HEK293 (cell line): ENCODE measurements around the gene CDCA5.

Experiments used
- CTCF ChIA-PET: fragments of 350-600 bp; formaldehyde crosslinking; extraction: SDS; loops from one replicate; lab custom pipeline; 2021; ENCODE audit warnings: antibody characterized with exemption; lab: Yijun Ruan, JAX
- POLR2A ChIA-PET: fragments of 300-600 bp; formaldehyde crosslinking; extraction: SDS; loops from one replicate; lab custom pipeline; 2020; ENCODE audit warnings: antibody characterized with exemption, inconsistent platforms; lab: Yijun Ruan, JAX
- H3K27ac ChIP-seq: fragments of 200-500 bp; sonication (Bioruptor generic); 2 replicates; pipeline ENCODE4 v1.5.1; 2014; ENCODE audit warnings: low read depth, low read length, control low read depth, inconsistent platforms; ENCODE audit errors: extremely low read depth
- H3K36me3 ChIP-seq, 2 experiments: fragments of 200-500 bp in 1 of 2; sonication (Bioruptor generic) in 1 of 2; 1 replicate in 1 of 2; 2 replicates in 1 of 2; pipeline ENCODE4 v1.5.1; 2014 to 2017; ENCODE audit warnings: inconsistent platforms in 2 of 2, low read length in 2 of 2; ENCODE audit not compliant: control insufficient read depth in 2 of 2, insufficient read depth in 1 of 2
- H3K4me1 ChIP-seq: fragments of 200-500 bp; sonication (Bioruptor generic); 2 replicates; pipeline ENCODE4 v1.5.1; 2014; ENCODE audit warnings: mild to moderate bottlenecking, low read length, inconsistent platforms; ENCODE audit not compliant: control insufficient read depth, insufficient read depth
- H3K4me3 ChIP-seq: 2 replicates; pipeline ENCODE4 v1.5.1; 2011; ENCODE audit warnings: low read depth, mild to moderate bottlenecking, control low read depth, low read length, moderate library complexity
- H3K9me3 ChIP-seq: fragments of 200-500 bp; sonication (Bioruptor generic); 2 replicates; pipeline ENCODE4 v1.5.1; 2014; ENCODE audit warnings: low read depth, low read length, inconsistent platforms; ENCODE audit not compliant: control insufficient read depth, insufficient read depth
- EGR2 ChIP-seq: fragments of 450-650 bp; formaldehyde crosslinking; IDR thresholded peaks from 2 replicates; pipeline ENCODE4 v1.5.1; 2016; ENCODE audit warnings: low read depth, missing biosample characterization, missing genetic modification characterization
- FEZF1 ChIP-seq: fragments of 450-650 bp; formaldehyde crosslinking; IDR thresholded peaks from 2 replicates; pipeline ENCODE4 v1.5.1; 2016; ENCODE audit warnings: missing biosample characterization, missing genetic modification characterization
- GLIS2 ChIP-seq: fragments of 450-650 bp; formaldehyde crosslinking; IDR thresholded peaks from 2 replicates; pipeline ENCODE4 v1.5.1; 2016; ENCODE audit warnings: missing biosample characterization, missing genetic modification characterization
- HOXA7 ChIP-seq: sonication (generic); formaldehyde crosslinking; IDR thresholded peaks from 2 replicates; pipeline ENCODE4 v1.8.1; 2022; ENCODE audit warnings: missing genetic modification reagents, borderline replicate concordance
- KLF1 ChIP-seq: fragments of 450-650 bp; formaldehyde crosslinking; IDR thresholded peaks from 2 replicates; pipeline ENCODE4 v1.5.1; 2016; ENCODE audit warnings: missing biosample characterization, missing genetic modification characterization
- OSR2 ChIP-seq: fragments of 450-650 bp; formaldehyde crosslinking; IDR thresholded peaks from 2 replicates; pipeline ENCODE4 v1.5.1; 2016; ENCODE audit warnings: missing biosample characterization, missing genetic modification characterization
- PRDM4 ChIP-seq: fragments of 450-650 bp; formaldehyde crosslinking; IDR thresholded peaks from 2 replicates; pipeline ENCODE4 v1.5.1; 2017; ENCODE audit warnings: missing biosample characterization, missing genetic modification characterization
- SP3 ChIP-seq: fragments of 450-650 bp; formaldehyde crosslinking; IDR thresholded peaks from 2 replicates; pipeline ENCODE4 v1.5.1; 2016; ENCODE audit warnings: missing biosample characterization, missing genetic modification characterization
- YY2 ChIP-seq: fragments of 450-650 bp; formaldehyde crosslinking; IDR thresholded peaks from 2 replicates; pipeline ENCODE4 v1.5.1; 2016; ENCODE audit warnings: missing biosample characterization, missing genetic modification characterization
- ZBTB26 ChIP-seq: fragments of 450-650 bp; formaldehyde crosslinking; optimal IDR thresholded peaks from 2 replicates; pipeline ENCODE3; 2016; ENCODE audit warnings: missing biosample characterization, mild to moderate bottlenecking, missing genetic modification characterization
- ZBTB48 ChIP-seq: fragments of 450-650 bp; formaldehyde crosslinking; IDR thresholded peaks from 2 replicates; pipeline ENCODE4 v1.5.1; 2016; ENCODE audit warnings: missing biosample characterization, missing genetic modification characterization
- ZBTB8A ChIP-seq: fragments of 450-650 bp; formaldehyde crosslinking; IDR thresholded peaks from 2 replicates; pipeline ENCODE4 v1.5.1; 2016; ENCODE audit warnings: missing biosample characterization, missing genetic modification characterization
- ZNF223 ChIP-seq: fragments of 450-650 bp; formaldehyde crosslinking; IDR thresholded peaks from 2 replicates; pipeline ENCODE4 v1.5.1; 2016; ENCODE audit warnings: missing biosample characterization, missing genetic modification characterization
- ZNF23 ChIP-seq: fragments of 450-650 bp; formaldehyde crosslinking; IDR thresholded peaks from 2 replicates; pipeline ENCODE4 v1.5.1; 2016; ENCODE audit warnings: missing biosample characterization, missing genetic modification characterization, borderline replicate concordance
- ZNF266 ChIP-seq: fragments of 450-650 bp; formaldehyde crosslinking; IDR thresholded peaks from 2 replicates; pipeline ENCODE4 v1.5.1; 2016; ENCODE audit warnings: missing biosample characterization, missing genetic modification characterization, low read depth
- ZNF521 ChIP-seq: fragments of 450-650 bp; formaldehyde crosslinking; IDR thresholded peaks from 2 replicates; pipeline ENCODE4 v1.5.1; 2017; ENCODE audit warnings: missing biosample characterization, mild to moderate bottlenecking, missing genetic modification characterization
- ZNF530 ChIP-seq: fragments of 450-650 bp; formaldehyde crosslinking; IDR thresholded peaks from 2 replicates; pipeline ENCODE4 v1.5.1; 2016; ENCODE audit warnings: low read depth, missing biosample characterization, missing genetic modification characterization
- ZNF548 ChIP-seq: fragments of 450-650 bp; formaldehyde crosslinking; IDR thresholded peaks from 2 replicates; pipeline ENCODE4 v1.5.1; 2016; ENCODE audit warnings: missing biosample characterization, missing genetic modification characterization
- ZNF558 ChIP-seq: fragments of 450-650 bp; formaldehyde crosslinking; IDR thresholded peaks from 2 replicates; pipeline ENCODE4 v1.5.1; 2016; ENCODE audit warnings: missing biosample characterization, missing genetic modification characterization
- ZNF585B ChIP-seq: fragments of 450-650 bp; formaldehyde crosslinking; IDR thresholded peaks from 2 replicates; pipeline ENCODE4 v1.5.1; 2016; ENCODE audit warnings: missing biosample characterization, missing genetic modification characterization
- ZNF596 ChIP-seq: fragments of 450-650 bp; IDR thresholded peaks from 2 replicates; pipeline ENCODE4 v1.5.0; 2018; ENCODE audit warnings: missing biosample characterization, mild to moderate bottlenecking, missing genetic modification characterization, moderate library complexity
- ZNF610 ChIP-seq: fragments of 450-650 bp; formaldehyde crosslinking; IDR thresholded peaks from 2 replicates; pipeline ENCODE4 v1.5.1; 2016; ENCODE audit warnings: missing biosample characterization, missing genetic modification characterization, borderline replicate concordance
- ZNF626 ChIP-seq: fragments of 450-650 bp; sonication (Bioruptor Pico); formaldehyde crosslinking; IDR thresholded peaks from 2 replicates; pipeline ENCODE4 v1.5.1; 2018; ENCODE audit warnings: missing biosample characterization, missing genetic modification characterization, inconsistent platforms
- ZNF670 ChIP-seq: fragments of 450-650 bp; formaldehyde crosslinking; IDR thresholded peaks from 2 replicates; pipeline ENCODE4 v1.5.1; 2016; ENCODE audit warnings: missing biosample characterization, missing genetic modification characterization, low read depth
- TF ChIP-seq, protein P1 (sequence below): IDR thresholded peaks from 2 replicates; pipeline ENCODE4 v1.6.1; 2011; ENCODE audit warnings: mild to moderate bottlenecking, low read depth, low read length, borderline replicate concordance

Gene CDCA5

GRCh38 chr11:65132238-65132987 is 48.6 kb upstream of the CDCA5 start:
- no peaks in the 10 kb centered on the region; the same call in 1 of the 2 replicates for H3K4me1 ChIP-seq
- POLR2A ChIA-PET, result interaction anchor here (0.6 to 2.5 kb wide), 3 partner anchors 10 to 118 kb away, joined by 3 to 24 read pairs (median 3); partner anchors contain the start of genes FAU and MRPL49

GRCh38 chr11:65131895-65132237 is 48.0 kb upstream of the CDCA5 start:
- POLR2A ChIA-PET, result interaction anchor here (0.6 to 2.5 kb wide), 2 partner anchors 10 to 118 kb away, joined by 3 to 24 read pairs; partner anchors contain the start of genes FAU and MRPL49
- Histone ChIP-seq H3K4me1 (no peaks in the 10 kb centered on the region; the same call in 1 of the 2 replicates), H3K9me3 (no peaks in the 10 kb centered on the region), H3K4me3 (no peak overlapping the region), H3K36me3 (peaks cover 0 to 62% of the 10 kb centered on the region in 2 experiments; a peak in 1 of 3 replicates), H3K27ac (no peak overlapping the region)
- CTCF ChIA-PET, result interaction anchor here (0.9 to 1.2 kb wide), 3 partner anchors 10 to 14 kb away, joined by 3 read pairs; partner anchors contain the start of genes FAU and MRPL49
- TF ChIP-seq ZBTB48 (tag by site-specific recombination) (no peak), EGR2 (tag by site-specific recombination) (no peak), HOXA7 (CRISPR knock-in tag) (no peak), ZNF670 (no peak), ZNF548 (tag by site-specific recombination) (no peak), FEZF1 (tag by site-specific recombination) (no peak), SP3 (tag by site-specific recombination) (no peak), ZNF530 (tag by site-specific recombination) (no peak), ZNF558 (tag by site-specific recombination) (no peak), YY2 (tag by site-specific recombination) (no peak), ZNF626 (tag by site-specific recombination) (no peak), ZBTB8A (tag by site-specific recombination) (no peak)

More at GRCh38 chr11:65132238-65132987, 48.6 kb upstream of the CDCA5 start:
- CTCF ChIA-PET, result interaction anchor here (0.9 to 1.2 kb wide), 3 partner anchors 10 to 14 kb away, joined by 3 read pairs; partner anchors contain the start of genes FAU and MRPL49
- H3K4me3 ChIP-seq, result no peak overlapping the region
- TF ChIP-seq ZBTB26 (tag by site-specific recombination) (no peak), ZNF596 (tag by site-specific recombination) (no peak), ZNF585B (tag by site-specific recombination) (no peak), OSR2 (no peak), ZNF610 (tag by site-specific recombination) (no peak), ZNF521 (tag by site-specific recombination) (no peak), GLIS2 (tag by site-specific recombination) (0 out of 2 replicates have a peak, but pooled peaks have one; percentile 10), KLF1 (tag by site-specific recombination) (no peak)
- H3K9me3 ChIP-seq, result no peaks in the 10 kb centered on the region
- H3K27ac ChIP-seq, result no peak overlapping the region
- H3K36me3 ChIP-seq, result peaks cover 0 to 56% of the 10 kb centered on the region in 2 experiments; a peak in 1 of 3 replicates

DNA sequence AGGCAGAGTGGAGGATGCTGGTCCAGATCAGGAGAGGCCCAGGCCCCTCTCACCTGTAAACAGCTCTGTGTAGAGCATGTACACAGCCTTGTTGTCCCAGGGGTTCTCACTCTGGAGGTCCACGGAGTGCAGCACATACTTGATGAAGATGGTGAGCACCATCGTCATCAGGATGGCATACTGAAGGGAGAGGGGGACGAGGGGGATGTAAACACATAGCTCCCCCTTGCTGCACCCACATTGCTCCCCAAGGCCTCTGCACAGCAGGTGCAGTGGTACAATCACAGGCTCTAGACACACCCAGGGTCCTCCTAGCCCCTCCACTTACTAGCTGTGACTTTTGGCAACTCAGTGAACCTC is 47.6 kb upstream of the CDCA5 start:
- Histone ChIP-seq H3K4me1 (no peaks in the 10 kb centered on the region; the same call in 1 of the 2 replicates), H3K4me3 (no peak overlapping the region), H3K36me3 (peaks cover 0 to 67% of the 10 kb centered on the region in 2 experiments; a peak in 1 of 3 replicates), H3K27ac (no peak overlapping the region), H3K9me3 (no peaks in the 10 kb centered on the region)
- TF ChIP-seq, protein P1, sequence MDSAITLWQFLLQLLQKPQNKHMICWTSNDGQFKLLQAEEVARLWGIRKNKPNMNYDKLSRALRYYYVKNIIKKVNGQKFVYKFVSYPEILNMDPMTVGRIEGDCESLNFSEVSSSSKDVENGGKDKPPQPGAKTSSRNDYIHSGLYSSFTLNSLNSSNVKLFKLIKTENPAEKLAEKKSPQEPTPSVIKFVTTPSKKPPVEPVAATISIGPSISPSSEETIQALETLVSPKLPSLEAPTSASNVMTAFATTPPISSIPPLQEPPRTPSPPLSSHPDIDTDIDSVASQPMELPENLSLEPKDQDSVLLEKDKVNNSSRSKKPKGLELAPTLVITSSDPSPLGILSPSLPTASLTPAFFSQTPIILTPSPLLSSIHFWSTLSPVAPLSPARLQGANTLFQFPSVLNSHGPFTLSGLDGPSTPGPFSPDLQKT, result no peak
- TF ChIP-seq ZNF23 (tag by site-specific recombination), result no peak
- no peak for TF ChIP-seq ZNF223 (tag by site-specific recombination)
- TF ChIP-seq PRDM4 (tag by site-specific recombination), result no peak
- no peak for TF ChIP-seq ZNF266
- ChIA-PET CTCF (interaction anchor here (0.9 to 1.2 kb wide), 3 partner anchors 9 to 13 kb away, joined by 3 read pairs; partner anchors contain the start of genes FAU and MRPL49), POLR2A (interaction anchor here (0.8 to 2.5 kb wide), 2 partner anchors 9 to 131 kb away, joined by 3 to 24 read pairs; partner anchors contain the start of genes FAU, MRPL49 and POLA2)
